ENCODE measurements around the gene PRADC1.

Gene PRADC1

DNA sequence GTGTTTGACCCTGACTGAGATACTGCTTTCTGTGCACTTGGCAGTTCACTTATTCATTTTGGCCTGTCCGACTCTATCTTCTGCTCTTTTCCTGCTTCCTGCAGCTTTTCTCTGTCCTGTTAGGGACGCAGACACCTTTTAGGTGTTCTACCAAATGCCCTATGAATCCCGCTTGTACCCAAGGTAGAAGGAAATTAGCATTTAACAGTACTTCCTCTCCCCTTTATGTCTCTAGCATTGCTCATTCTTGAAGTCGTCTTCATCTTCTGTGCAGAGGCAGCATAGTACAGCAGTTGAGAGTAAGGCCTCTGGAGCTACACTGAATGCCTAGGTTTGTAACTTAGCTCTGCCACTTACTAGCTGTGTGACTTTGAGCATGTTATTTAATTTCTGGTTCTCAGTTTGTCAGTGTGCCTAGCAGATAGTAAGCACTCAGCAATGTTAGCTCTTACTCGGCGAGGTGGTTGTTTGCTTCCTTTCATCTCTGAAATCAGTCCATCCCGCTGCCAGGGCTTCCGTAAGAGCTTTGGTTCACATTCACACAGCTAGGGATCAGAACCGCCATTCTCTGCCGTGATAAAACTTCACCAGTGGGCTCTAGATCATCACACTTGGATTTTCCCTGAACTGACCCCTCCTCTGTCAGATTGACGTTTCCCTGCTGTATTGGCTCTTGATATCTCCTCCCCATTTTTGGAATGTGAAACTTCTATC lies 2.4 kb upstream of the PRADC1 start:
- DNase-seq (ENCODE audit: low spot score), result no peak

DNA sequence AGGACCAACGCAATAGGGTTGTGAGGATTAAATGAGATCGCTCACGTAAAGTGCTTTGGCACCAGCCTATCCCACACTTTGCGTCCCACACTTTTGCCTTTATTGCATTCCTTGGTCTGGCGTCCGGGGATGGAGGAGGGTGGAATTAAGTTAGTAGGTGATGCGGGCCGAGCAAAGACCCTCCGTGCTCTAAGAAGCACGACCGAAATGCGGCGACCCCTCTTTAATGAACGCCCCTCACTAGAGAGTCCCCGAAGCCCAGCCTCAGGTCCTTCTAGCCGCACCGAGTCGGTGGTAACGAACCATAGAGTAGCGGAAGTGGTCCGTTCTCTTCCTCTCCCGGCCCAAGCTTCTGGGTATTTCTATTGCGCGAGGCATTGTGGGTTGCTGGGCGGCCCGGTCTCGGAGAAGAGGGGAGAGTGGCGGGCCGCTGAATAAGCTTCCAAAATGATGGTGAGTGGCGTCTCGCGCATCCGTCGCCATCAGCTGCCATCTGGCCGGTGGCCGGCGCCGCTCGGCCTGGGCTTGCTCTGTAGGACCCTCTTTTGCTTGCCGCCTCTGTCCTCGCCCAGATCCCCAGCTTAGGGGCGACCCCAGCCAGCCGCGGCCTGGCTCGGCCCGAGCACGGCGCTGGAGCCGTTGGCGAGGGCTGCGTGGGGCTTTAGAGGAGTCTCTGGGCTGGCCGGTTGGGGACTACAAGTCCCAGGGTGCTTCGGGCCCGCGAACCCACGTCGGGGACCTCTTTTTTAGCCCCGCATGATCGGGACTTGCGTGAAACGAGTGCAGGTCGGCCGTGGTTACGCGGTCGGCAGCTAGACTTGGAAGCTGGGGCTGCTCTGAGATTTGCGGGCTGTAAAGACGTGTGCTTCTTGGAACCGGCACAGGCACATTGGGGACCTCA lies 1.1 kb upstream of the PRADC1 start, which contains the start of gene CCT7:
CCT7 (plus strand) TSS at position 377 of the 901 bp plus-strand sequence; CDS start at position 448, 71 bp downstream.
- peak; percentile 84 for DNase-seq (ENCODE audit: low spot score)

DNA sequence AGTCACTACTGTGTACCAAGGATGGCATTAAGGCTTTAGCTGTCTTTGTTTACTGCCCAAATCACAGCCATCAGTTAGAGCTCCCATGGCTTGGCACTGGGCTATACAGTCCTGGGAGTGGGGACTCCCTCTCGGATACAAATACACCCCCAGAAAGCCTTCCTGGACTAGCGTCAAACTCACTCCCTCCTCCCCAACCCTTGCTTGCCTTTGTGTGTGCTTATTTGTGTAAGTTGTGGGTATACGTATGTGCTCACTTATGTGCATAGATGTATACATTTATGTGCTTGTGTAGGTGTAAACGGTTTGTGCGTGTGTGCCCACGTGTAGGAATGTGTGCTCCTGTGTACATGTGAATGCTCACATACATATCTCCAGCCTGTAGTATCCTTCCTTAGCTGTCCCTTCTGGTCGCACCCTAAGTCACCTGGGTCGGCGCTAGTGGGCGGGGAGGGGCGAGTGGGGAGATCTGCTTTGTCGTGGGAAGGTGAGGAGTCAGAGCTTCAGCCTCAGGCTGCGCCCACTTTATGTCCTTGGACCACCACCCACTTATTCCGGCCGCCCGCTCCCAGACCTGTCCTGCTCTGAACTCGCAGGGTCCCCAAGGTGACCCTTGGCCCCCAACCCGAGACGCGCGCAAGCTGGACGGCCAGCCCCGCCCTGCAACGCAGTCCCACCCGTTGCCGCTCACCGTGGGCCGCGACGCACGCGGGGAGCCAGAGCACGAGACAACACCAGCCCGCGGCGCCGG lies 461 bp downstream of the PRADC1 start:
- no peak for DNase-seq (ENCODE audit: low spot score)

DNA sequence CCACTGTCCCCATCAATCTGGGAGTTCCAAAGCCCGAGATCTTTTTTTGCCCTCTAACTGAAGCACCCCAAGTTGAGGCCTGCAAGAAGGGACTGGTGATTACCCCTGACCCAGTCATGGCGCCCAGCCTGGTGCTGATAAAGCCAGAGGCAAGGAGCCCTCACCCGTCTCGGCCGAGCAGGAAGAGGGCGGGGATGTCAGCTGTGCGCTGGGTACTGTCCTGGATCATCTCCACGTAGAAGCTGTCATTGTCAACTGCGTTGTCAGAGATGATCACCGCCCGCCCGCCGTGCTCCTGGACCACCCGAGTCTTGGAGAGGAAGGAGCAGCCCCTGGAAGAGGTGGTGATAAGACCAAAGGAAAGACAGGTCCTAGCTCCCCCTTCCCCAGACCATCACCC lies 4.4 kb downstream of the PRADC1 start:
- DNase-seq (ENCODE audit: low spot score), result no peak

DNA sequence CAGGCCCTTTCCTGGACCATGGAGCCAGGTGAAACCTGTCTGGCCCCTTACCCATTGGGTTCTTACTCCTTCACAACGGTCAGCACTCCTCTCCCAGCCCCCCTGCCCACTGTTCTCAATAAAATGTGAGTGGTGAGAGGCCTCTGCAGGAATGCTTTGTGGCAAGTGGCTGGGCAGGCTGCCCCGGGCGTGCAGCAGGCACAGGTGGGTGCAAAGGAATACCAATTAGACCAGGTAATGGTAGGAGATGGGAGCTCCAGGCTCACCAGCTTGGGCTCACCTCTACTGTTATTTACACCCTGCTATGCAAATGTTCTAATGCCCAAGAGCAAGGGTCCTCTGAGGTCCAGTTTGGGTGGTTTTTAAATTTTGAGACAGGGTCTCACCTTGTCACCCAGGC lies 6.0 kb downstream of the PRADC1 start:
- DNase-seq (ENCODE audit: low spot score), result no peak

DNA sequence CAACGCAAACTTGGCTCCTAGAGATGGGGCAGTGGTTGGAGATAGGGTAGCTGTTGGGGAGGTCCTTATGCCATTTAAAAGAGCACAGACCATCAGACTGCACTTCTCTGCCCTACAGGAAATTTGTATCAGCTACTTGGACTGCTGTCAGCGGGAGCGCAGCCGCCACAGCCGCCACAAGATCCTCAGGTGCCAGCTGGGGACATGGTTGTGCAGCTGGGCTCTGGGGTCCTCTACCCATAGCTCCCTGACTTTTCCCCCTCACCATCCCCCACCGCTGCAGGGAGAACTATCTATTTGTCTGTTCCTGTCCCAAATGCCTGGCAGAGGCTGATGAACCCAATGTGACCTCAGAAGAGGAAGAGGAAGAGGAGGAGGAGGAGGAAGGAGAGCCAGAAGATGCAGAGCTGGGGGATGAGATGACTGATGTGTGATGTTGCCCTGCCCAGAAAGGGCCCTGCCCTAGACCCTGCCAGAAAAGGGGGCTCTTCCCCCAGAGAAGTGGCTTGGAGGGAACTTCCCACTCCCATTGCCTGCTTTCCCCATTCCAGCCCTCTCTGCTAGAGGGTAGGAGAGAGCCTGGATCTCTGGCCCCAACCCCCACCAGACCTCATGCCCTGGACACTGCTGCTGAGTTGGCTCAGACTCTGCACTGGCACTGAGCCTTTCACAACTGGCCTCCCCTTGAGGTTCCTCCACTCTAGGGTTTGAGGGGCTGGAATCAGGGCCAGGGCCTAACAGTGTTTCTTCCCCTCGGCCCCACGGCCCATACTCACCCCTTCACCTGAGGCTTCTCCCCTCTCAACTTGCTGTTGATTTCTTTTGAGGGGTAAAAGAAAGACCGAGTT lies 7.3 kb downstream of the PRADC1 start:
- no peak for DNase-seq (ENCODE audit: low spot score)

DNA sequence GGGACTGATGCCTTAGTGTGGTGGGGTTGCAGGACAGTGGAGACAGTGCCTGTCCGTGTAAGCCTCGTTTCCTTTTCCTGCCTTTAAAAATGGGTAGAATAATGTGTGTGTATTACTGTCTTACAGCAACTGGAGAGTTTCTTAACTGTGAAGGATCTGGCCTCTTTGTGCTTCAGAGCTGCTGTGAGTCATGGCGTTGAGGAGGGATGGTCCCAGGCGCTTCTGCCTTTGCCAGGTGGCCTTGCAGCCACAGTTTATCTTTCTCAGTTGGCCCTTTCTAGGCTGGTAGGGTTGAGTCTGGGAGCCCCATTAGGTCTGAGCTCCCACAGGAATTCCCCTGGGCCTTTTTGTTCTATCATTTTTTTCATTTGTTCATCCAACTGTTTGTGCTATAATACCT lies 9.2 kb downstream of the PRADC1 start:
- DNase-seq (ENCODE audit: low spot score), result no peak

DNA sequence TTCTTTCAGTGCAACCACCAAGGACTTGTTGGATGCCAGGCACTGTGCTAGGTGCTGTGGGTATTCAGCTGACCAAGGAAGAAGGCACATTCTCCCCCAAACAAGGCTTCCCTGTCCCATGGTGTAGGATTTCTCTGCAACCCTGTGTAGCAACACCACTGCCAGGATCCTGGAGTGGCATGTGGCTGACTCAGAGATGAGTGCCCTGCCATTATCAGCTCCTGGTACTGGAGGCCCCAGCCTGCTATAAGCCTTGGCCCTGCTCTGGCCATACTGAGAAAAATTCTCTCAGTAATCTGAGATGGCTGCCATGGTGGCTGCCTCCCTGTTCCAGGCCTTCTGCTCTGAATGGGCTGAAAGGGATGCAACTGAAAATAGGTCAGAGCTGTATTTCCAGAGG lies 14.7 kb downstream of the PRADC1 start:
- no peak for DNase-seq (ENCODE audit: low spot score)

DNA sequence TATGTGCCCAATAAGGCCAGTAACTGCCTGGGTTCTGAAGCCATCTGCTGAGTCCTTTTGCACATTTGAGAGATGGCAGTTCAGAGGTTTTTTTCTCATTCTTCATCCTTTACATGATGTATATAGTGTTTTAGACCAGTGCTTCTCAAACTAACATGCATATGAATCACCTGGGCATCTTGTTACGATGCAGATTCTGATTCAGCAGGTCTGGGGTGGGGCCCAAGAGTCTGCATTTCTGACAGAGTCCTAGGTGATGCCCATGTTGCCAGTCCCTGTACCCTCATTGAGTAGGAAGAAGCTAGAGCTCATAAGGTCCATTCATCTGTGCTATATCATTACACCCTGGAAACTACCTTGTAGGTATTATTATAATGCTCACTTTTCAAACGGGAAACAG lies 15.2 kb downstream of the PRADC1 start:
- no peak for DNase-seq (ENCODE audit: low spot score)

DNA sequence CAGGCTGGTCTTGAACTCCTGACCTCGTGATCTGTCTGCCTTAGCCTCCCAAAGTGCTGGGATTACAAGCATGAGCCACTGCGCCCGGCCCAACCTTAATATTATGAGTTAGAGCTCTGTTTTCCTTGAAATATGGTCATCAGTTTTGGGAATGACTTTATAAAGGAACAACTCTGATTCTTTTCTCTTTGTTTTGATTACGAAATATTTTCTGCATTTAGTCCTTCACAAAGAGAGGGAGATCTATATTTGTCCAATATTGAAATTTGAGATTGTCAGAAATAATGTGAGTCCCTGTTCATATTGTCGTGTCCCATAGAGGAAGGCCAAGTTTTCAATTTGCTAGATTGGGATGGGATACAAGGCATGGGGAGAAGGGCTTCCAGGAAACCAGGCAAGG lies 15.9 kb downstream of the PRADC1 start:
- no peak for DNase-seq (ENCODE audit: low spot score)

DNA sequence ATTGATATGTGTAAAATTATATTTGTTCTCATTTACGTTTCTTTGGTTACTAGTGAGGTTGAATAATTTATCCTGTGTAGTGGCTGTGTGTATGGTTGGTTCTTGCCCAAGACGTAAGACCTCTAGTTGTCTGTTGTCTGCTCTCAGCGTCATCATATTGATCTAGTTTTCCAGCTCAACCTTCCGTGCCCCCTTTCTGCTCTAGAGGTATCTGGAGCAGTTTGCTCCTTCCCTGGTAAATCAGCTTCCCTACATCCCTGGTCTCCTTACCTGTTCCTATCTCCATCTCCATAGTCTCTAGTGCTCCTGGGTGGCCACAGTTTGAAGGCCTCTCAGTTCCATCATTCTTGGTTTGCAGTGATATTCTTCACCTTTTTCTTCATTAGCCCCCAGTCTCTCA lies 17.8 kb downstream of the PRADC1 start:
- no peak for DNase-seq (ENCODE audit: low spot score)

DNA sequence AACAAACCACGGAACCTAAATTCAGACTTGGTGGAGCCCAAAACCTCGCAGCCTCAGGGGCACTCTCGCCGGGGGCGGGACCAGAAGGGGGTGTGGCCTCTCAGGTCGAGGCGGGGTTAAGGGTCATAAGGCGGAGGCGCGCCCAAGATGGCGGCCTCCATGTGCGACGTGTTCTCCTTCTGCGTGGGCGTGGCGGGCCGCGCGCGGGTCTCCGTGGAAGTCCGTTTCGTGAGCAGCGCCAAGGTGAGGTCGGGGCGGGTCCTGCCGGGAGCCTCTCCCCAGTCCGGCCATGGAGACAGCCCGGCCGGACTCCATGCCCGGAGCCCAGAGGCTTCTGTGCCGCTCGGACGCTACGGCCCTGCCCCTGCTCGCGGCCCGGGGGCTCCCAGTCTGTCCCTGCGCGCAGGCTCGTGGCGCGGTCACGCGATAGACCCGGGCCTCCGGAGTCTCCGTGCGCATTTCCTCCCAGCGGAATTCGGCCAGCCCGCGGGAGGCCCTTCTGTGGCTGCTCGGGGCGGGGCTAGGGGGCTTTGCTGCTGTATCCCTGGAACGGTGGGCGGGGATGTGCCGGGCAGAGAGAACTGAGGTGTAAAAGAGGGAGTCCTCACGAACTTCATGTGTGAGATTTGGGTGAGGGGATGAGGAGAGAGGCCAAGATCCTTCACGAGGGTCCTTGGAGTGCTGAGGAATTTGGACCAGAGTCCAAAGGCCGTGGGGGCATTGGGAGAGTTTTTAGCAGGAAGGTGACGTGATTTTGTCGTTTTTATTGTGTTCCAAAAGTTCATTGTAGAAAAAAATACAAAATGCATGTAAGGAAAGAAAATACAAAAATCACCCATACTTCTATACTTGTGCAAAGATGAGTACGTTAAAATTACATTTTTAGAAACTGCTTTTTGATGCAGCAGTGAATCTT lies 18.7 kb downstream of the PRADC1 start, which contains the start of gene SMYD5:
SMYD5 (plus strand) TSS at position 126 of the 916 bp plus-strand sequence; CDS start at position 148, 22 bp downstream.
- peak; percentile 89 for DNase-seq (ENCODE audit: low spot score)

DNA sequence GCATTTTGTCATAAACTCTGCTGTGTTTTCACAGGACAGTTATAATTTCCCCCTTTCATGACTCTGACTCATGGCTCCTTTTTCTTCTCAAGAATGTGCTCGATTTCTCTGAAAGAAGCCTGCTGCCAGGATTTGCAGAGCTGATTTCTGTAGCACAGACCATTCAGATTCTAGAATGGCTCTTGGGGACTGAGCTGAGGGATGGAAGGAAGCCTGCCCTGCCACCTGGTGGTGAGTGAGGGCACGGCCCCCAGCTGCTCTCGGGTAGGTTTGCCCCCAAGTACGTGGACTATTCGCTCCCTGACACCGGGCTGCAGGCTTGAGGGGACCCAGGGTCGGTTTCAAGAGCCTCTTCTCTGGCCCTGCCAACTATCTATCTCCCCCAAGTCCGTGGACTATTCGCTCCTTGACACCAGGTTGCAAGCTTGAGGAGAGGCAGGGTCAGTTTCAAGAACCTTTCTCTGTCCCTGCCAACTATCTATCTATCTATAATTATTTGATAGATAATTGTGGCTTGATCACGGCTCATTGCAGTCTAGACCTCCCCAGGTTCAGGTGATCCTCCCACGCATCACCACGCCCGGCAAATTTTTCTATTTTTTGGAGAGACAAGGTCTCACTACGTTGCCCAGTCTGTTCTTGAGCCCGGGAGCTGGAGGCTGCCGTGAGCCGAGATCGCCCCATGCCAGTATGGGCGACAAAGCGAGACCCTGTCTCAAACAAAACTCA lies 20.4 kb downstream of the PRADC1 start:
- DNase-seq (ENCODE audit: low spot score), result peak; percentile 87

DNA sequence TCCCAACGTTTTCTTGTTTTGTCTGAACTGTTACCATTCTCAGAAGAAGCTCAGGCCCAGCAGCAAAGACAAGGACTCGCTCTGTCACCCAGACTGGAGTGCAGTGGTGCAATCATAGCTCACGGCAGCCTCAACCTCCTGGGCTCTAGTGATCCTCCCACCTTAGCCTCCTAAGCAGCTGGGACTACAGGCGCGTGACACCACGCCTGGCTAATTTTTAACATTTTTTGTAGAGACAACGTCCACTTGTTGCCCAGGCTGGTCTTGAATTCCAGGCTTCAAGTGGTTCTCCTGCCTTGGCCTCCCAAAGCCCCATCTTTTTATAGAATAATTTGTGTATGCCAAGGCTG lies 21.0 kb downstream of the PRADC1 start:
- DNase-seq (ENCODE audit: low spot score), result no peak

DNA sequence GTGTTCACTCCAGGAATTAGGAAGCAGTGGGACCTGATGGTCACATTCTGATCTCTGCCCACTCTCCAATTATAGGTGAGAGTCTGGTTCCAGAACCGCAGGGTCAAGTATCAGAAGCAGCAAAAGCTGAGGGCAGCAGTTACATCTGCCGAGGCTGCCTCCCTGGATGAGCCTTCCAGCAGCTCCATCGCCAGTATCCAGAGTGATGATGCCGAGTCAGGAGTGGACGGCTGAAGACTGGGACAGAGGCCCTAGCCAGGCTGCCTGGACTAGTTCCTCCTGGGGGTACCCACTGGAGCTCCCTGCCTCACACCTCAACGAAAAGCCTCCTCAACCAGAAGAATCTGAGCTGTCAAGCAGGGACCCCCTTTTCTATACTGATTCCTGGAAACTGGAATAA lies 22.3 kb downstream of the PRADC1 start:
- DNase-seq (ENCODE audit: low spot score), result no peak

DNA sequence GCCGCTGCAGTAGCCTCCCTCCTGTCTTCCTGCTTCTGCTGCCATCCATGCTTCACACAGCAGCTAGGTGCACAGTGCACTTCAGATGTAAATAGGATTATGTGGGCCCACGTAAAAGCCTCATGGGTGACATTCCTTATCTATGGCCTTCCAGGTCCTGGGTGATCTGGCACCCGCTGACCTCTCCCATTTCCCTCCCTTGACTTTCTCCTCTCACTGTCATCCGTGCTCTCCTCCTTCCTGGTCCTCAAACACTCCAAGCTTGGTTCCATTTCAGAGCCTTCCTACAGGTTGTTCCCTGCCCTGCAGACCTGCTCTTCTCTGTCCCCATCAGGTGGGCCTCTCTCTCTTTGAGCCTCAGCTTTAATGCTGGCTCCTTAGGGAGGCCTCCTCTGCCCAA lies 23.0 kb downstream of the PRADC1 start:
- DNase-seq (ENCODE audit: low spot score), result no peak

DNA sequence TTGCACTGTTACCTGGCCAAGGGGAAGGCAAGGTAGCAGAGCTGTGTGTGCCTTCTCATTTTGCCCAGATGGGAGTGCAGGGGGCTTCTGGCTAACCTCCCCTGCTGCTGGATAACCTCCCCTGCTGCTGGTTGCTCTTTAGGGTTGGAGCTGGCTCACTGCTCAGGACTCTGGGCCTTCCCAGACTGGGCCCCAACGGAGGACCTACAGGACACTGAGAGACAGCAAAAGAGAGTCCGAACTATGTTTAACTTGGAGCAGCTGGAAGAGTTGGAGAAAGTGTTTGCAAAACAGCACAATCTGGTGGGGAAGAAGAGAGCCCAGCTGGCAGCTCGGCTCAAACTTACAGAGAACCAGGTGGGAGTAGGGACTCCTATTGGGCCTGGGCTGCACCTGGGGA lies 24.8 kb downstream of the PRADC1 start:
- no peak for DNase-seq (ENCODE audit: low spot score)

DNA sequence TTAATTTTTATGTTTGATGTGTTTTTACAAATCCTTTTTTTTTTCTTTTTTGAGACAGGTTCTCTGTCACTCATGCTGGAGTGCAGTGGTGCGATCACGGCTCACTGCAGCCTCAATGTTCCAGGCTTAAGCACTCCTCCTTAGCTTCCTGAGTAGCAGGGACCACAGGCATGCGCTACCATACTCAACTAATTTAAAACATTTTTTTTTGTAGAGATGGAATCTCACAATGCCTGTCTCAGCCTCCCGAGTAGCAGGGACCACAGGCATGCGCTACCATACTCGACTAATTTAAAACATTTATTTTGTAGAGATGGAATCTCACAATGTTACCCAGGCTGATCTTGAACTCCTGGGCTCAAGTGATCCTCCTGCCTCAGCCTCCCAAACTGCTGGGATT lies 27.4 kb downstream of the PRADC1 start:
- no peak for DNase-seq (ENCODE audit: low spot score)

DNA sequence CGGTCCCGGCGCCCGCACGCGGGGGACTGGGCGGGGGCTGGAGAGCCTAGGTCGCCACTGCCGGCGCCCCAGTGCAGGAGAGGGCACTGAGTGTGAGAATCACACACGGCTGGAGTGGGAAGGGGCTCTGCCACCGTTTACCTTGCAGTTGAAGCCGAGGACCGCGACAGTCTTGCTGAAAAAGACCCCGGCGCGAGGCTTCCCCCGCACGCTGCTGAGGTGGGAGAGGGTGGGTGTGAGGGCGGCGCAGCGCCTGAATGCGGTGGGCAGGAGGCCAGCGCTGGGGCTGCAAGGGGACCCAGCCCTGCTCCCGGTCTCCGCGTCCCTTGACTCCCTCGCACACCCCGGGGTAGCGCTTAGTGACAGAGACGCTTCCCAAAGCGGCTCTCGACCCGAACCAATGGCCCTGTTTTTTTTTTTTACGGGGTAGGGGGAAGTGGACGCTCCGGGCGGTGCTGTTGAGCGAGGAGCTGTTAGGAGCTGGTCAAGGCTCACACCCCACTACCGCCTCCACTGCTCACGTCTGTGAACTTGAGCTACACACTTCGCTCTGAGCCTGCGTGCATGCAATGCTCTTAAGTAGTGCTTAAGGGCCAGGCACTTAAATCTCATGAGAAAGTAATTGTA lies 29.9 kb downstream of the PRADC1 start:
- DNase-seq (ENCODE audit: low spot score), result no peak

Data from D341Med (cell line).